Cardiac muscle cell (in vitro differentiated cells and primary cell): ENCODE measurements around the gene ZNF672. TPM values are rescaled to one million over a fixed set of nuclear protein-coding genes. Genes with fewer than 3 reads are reported as not detected.
"Not testable (repeated sequence)": the region's sequence is repeated elsewhere in the genome, so short reads cannot be mapped to it uniquely, and the experiment has no call there.

Source experiments
- DNase-seq, 2 donors: peaks; one replicate each; pipeline versions ENCODE4 v3.0.0 to v3.0.0-alpha.2; 2010 to 2017; ENCODE audit warnings: low read depth in 1 of 2, low spot score in 1 of 2
- H3K27ac ChIP-seq: fragments of 200-600 bp; sonication (generic); 2 replicates; pipeline ENCODE4 v1.5.1; 2016
- H3K27me3 ChIP-seq: fragments of 200-600 bp; sonication (generic); 2 replicates; pipeline ENCODE4 v1.6.0; 2016; ENCODE audit warnings: control low read depth
- H3K36me3 ChIP-seq: fragments of 200-600 bp; sonication (generic); 2 replicates; pipeline ENCODE4 v1.5.1; 2016; ENCODE audit warnings: control low read depth
- H3K4me1 ChIP-seq: fragments of 200-600 bp; sonication (generic); 2 replicates; pipeline ENCODE4 v1.8.1; 2017; ENCODE audit warnings: low read depth, mild to moderate bottlenecking, mixed run types
- H3K4me3 ChIP-seq: fragments of 200-600 bp; sonication (generic); 2 replicates; pipeline ENCODE4 v1.5.1; 2016; ENCODE audit warnings: mild to moderate bottlenecking
- H3K9me3 ChIP-seq: fragments of 200-600 bp; sonication (generic); 2 replicates; pipeline ENCODE4 v1.5.1; 2017; ENCODE audit warnings: low read depth, mild to moderate bottlenecking, control low read depth
- CTCF ChIP-seq: IDR thresholded peaks from 2 replicates; pipeline ENCODE4 v1.5.1; 2012; ENCODE audit warnings: low read depth, mild to moderate bottlenecking, low read length
- polyA plus RNA-seq: library from polyadenylated mRNA; unstranded; fragments of >200 nt; fragmentation: Nextera tagmentation; extraction: Ambion mirVana; gene quantifications from 2 replicates; pipeline ENCODE4 v1.2.1, GENCODE V29; 2016
- total RNA-seq: library from RNA; depleted of rRNA; stranded (reverse); fragments of >200 nt; gene quantifications from 2 replicates; pipeline ENCODE4 v1.2.3, GENCODE V29; 2016

The ZNF672 gene
- total and polyA plus RNA-seq, 2 experiments from 2014 or later: 59.2 to 66.3 TPM

GRCh38 chr1:248824701-248825100, 13.3 kb upstream of the ZNF672 start:
- Histone ChIP-seq H3K4me3 (peak overlapping the region; percentile 64), H3K27ac (no peak overlapping the region), H3K9me3 (no peaks in the 10 kb centered on the region), H3K36me3 (no peaks in the 10 kb centered on the region), H3K27me3 (no peaks in the 10 kb centered on the region), H3K4me1 (peaks cover 8% of the 10 kb centered on the region)
- TF ChIP-seq CTCF: no peak
- DNase-seq: no peak

- no peak for TF ChIP-seq CTCF
- no peaks in the 10 kb centered on the region for H3K9me3 ChIP-seq
- DNase-seq: peak in 1 of 2 donors; percentile 33
- no peaks in the 10 kb centered on the region for H3K36me3 ChIP-seq
- peaks cover 8% of the 10 kb centered on the region for H3K4me1 ChIP-seq
- peak overlapping the region; percentile 64 for H3K4me3 ChIP-seq
- H3K27me3 ChIP-seq: no peaks in the 10 kb centered on the region
- H3K27ac ChIP-seq: peak overlapping the region; percentile 93
Observed at GRCh38 chr1:248825136-248825535, 12.9 kb upstream of the ZNF672 start.

DNA sequence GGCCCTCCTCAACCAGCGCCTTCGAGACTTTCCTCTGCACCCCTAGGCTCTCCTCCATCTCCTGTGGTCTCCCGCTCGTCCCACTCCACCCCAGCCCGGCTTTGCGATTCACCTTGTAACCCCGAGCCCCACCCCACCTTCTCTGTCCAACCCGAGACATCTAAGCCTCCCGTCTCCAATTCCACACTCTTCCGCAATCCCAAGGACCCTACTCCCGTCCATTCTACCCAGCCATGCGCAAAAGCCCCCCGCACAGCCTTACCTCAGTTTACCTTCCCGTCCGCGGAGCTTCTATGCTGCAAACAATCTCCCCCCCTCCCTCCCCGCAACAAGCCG, 12.5 kb upstream of the ZNF672 start:
- Histone ChIP-seq H3K9me3 (no peaks in the 10 kb centered on the region), H3K27me3 (no peaks in the 10 kb centered on the region), H3K4me1 (peaks cover 8% of the 10 kb centered on the region), H3K36me3 (no peaks in the 10 kb centered on the region), H3K27ac (peak overlapping the region; percentile 93), H3K4me3 (peak overlapping the region; percentile 64)
- TF ChIP-seq CTCF: no peak
- DNase-seq: no peak

DNA sequence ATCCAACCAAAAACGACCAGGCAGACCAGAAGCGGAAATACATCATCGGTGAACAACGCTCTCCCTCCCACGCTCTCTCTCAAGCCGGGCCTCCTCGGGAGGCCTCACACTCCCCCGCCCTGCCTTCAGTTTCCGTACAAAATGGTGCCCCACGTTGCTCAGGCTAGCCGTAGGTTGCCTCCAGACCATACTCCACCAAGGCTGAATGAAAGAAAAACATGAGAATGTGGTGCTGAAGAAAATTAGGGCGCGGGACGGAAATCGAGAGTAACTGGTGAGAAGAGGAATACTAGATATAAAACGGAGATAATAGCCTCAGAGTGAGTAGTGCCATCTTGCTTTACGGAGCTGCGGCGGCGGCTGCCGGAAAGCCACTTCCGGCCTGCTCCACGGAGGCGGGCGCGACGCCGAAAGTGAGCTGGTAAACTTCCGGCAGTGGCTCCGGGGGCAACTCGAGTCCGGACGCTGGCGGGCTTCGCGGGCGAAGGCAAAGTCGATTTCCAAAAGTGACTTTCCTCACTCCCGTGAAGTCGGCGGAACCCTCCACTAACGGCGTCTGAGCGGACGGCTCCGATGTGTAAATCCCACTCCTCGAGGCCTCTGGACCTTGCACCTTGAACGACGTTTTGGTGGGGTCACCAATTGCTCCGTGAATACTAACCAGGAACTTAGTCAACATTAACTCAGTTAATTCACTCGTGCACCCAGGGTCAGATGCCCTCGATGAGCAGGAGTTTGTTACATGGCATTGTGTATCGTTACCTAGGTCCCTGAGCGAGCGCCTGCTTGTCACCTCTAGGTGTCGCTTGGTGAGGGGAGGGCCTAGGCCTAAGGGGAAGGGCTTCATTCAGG, 11.9 kb upstream of the ZNF672 start, which contains the start of gene SH3BP5L:
Gene SH3BP5L, minus strand, starts transcription at position 7 of the 852 bp plus-strand sequence. CDS start 980 bp downstream, outside the sequence.
- peak; percentile 94 to 97 for DNase-seq
- peak within 1 kb of the TSS; percentile 93 for H3K27ac ChIP-seq
- peaks cover 8% of the 10 kb centered on the region for H3K4me1 ChIP-seq
- H3K9me3 ChIP-seq: no peaks in the 10 kb centered on the region
- H3K4me3 ChIP-seq: peak within 1 kb of the TSS; percentile 64
- no peaks in the 10 kb centered on the region for H3K27me3 ChIP-seq
- TF ChIP-seq CTCF: peak; percentile 71
- H3K36me3 ChIP-seq: no peaks in the 10 kb centered on the region

- TF ChIP-seq CTCF: no peak
- no peaks in the 10 kb centered on the region for H3K27me3 ChIP-seq
- no peak overlapping the region for H3K27ac ChIP-seq
Observed at GRCh38 chr1:248828845-248829244, 9.2 kb upstream of the ZNF672 start.

DNA sequence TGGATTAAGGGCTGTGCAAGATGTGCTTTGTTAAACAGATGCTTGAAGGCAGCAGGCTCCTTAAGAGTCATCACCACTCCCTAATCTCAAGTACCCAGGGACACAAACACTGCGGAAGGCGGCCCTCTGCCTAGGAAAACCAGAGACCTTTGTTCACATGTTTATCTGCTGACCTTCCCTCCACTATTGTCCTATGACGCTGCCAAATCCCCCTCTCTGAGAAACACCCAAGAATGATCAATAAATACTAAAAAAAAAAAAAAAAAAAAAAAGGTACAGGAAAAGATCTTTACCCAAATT, 7.4 kb upstream of the ZNF672 start:
- not testable (repeated sequence) for H3K36me3 ChIP-seq, H3K4me3 ChIP-seq, H3K27ac ChIP-seq, H3K9me3 ChIP-seq, DNase-seq, H3K4me1 ChIP-seq, H3K27me3 ChIP-seq

More at GRCh38 chr1:248828845-248829244, 9.2 kb upstream of the ZNF672 start:
- peaks cover 6% of the 10 kb centered on the region for H3K4me1 ChIP-seq
- DNase-seq: peak in 1 of 2 donors; percentile 93
- H3K4me3 ChIP-seq: no peak overlapping the region
- no peaks in the 10 kb centered on the region for H3K36me3 ChIP-seq
- H3K9me3 ChIP-seq: no peaks in the 10 kb centered on the region
